MCF 10A (cell line): ENCODE data around the gene ARX. TPM values are rescaled to one million over a fixed set of nuclear protein-coding genes. Genes with fewer than 3 reads are reported as not detected.
A peak's percentile ranks its signal among the peaks of the same experiment; 100 is the strongest.

Experiments used
- BruUV-seq: library from RNA; stranded (reverse); fragments of 400-500 nt; replicated peaks from 2 replicates; lab custom pipeline; 2021; lab: Mats Ljungman, UMichigan
- CTCF ChIA-PET: fragments of 300-600 bp; sonication (Branson Sonifier 250); formaldehyde crosslinking; extraction: SDS; loops from one replicate; lab custom pipeline; 2021; ENCODE audit warnings: antibody characterized with exemption, inconsistent platforms; lab: Yijun Ruan, JAX
- POLR2A ChIA-PET: fragments of 300-600, 350-650 bp; sonication (Branson Sonifier 250); formaldehyde crosslinking; extraction: SDS; loops from one replicate; lab custom pipeline; 2020; ENCODE audit warnings: antibody characterized with exemption, inconsistent platforms; lab: Yijun Ruan, JAX
- DNase-seq: peaks from one replicate; pipeline ENCODE4 v3.0.0-alpha.2; 2018; ENCODE audit not compliant: unreplicated experiment
- H3K27ac Mint-ChIP-seq: one replicate; pipeline ENCODE4 v1.8.0; 2022; ENCODE audit warnings: mild to moderate bottlenecking, low read depth, mixed read lengths; ENCODE audit not compliant: unreplicated experiment
- H3K27me3 Mint-ChIP-seq: one replicate; pipeline ENCODE4 v1.8.0; 2022; ENCODE audit warnings: mixed read lengths; ENCODE audit not compliant: insufficient read depth, unreplicated experiment
- H3K36me3 Mint-ChIP-seq: one replicate; pipeline ENCODE4 v1.8.0; 2022; ENCODE audit warnings: mild to moderate bottlenecking, moderate library complexity, mixed read lengths; ENCODE audit not compliant: insufficient read depth, unreplicated experiment
- H3K4me1 Mint-ChIP-seq: one replicate; pipeline ENCODE4 v1.8.0; 2022; ENCODE audit warnings: mixed read lengths; ENCODE audit not compliant: insufficient read depth, unreplicated experiment
- H3K4me3 Mint-ChIP-seq: one replicate; pipeline ENCODE4 v1.8.0; 2022; ENCODE audit warnings: mild to moderate bottlenecking, moderate library complexity, mixed read lengths; ENCODE audit not compliant: unreplicated experiment
- H3K9me3 Mint-ChIP-seq: one replicate; pipeline ENCODE4 v1.8.0; 2022; ENCODE audit warnings: mixed read lengths; ENCODE audit not compliant: unreplicated experiment
- CTCF ChIP-seq: fragments of 200-600 bp; IDR thresholded peaks from one replicate; pipeline ENCODE4 v1.8.0; 2022; ENCODE audit warnings: antibody characterized with exemption, mild to moderate bottlenecking; ENCODE audit not compliant: unreplicated experiment
- intact Hi-C: fragments of 100-400 bp; cut with micrococcal nuclease; formaldehyde crosslinking; loops from 2 replicates; pipeline ENCODE4 v1.14.1; 2022
- total RNA-seq: library from RNA; stranded (reverse); gene quantifications from 2 replicates; pipeline ENCODE4 v1.2.3, GENCODE V29; 2022

ARX gene
- total RNA-seq, 1 experiment from 2014 or later, result not detected

GRCh38 chrX:25020905-25021449 is 5.2 kb upstream of the ARX start:
- TF ChIP-seq CTCF, result peak; percentile 43
- Mint-ChIP-seq H3K9me3 (no peaks in the 10 kb centered on the region), H3K4me3 (no peak overlapping the region), H3K27me3 (peaks cover 52% of the 10 kb centered on the region), H3K27ac (no peak overlapping the region), H3K36me3 (no peaks in the 10 kb centered on the region), H3K4me1 (peaks cover 5% of the 10 kb centered on the region)
- BruUV-seq, result no TSS peak
- peak; percentile 11 for DNase-seq
- CTCF ChIA-PET, result interaction anchor here (0.7 to 1.1 kb wide), 2 partner anchors 68 to 89 kb away, joined by 3 read pairs; no protein-coding TSS in a partner anchor
- POLR2A ChIA-PET, result no interaction called here
- intact Hi-C loops, result loop anchor here (10.0 kb wide), 1 partner anchor 186 kb away; no protein-coding TSS in a partner anchor

DNA sequence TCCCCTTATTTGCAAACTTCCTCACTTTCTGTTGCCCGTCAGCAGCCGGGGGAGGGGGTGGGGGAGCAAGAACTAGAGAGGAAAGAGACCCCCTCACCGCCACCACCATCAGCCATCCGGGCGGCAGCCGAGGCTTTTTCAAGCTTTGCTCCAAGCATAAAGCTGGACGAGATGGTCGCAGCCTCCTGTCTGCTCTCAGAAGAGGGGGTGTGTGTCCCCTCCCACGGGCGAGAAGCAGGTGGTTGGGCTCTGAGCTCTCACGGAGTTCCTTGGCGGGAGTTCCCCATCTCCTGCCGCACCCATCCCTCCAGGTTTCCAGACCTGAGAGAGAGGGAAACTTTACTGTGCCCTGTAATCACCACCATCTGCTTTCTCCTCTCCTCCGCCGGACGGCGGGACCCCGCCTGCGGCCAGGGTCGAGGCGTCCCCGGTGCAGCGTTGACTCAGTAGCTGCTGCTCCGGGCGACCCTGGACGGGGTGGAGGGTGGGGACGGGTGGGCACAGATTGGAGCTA is 4.7 kb upstream of the ARX start:
- CTCF ChIA-PET, result interaction anchor here (0.6 to 0.7 kb wide), 2 partner anchors 116 to 561 kb away, joined by 3 read pairs; no protein-coding TSS in a partner anchor
- POLR2A ChIA-PET, result no interaction called here
- Mint-ChIP-seq H3K27ac (no peak overlapping the region), H3K9me3 (no peaks in the 10 kb centered on the region), H3K27me3 (peaks cover 52% of the 10 kb centered on the region), H3K4me3 (peak overlapping the region; percentile 43), H3K36me3 (no peaks in the 10 kb centered on the region), H3K4me1 (peaks cover 5% of the 10 kb centered on the region)
- TF ChIP-seq CTCF, result no peak
- intact Hi-C loops, result loop anchor here (10.0 kb wide), 1 partner anchor 186 kb away; no protein-coding TSS in a partner anchor
- DNase-seq, result peak; percentile 9
- BruUV-seq, result no TSS peak

GRCh38 chrX:25019707-25020390 is 4.1 kb upstream of the ARX start:
- H3K4me3 Mint-ChIP-seq, result peak overlapping the region; percentile 43
- no peaks in the 10 kb centered on the region for H3K36me3 Mint-ChIP-seq
- BruUV-seq, result no TSS peak
- H3K27me3 Mint-ChIP-seq, result peaks cover 52% of the 10 kb centered on the region
- CTCF ChIA-PET, result interaction anchor here (0.6 to 0.7 kb wide), 2 partner anchors 117 to 560 kb away, joined by 3 read pairs; no protein-coding TSS in a partner anchor
- H3K9me3 Mint-ChIP-seq, result no peaks in the 10 kb centered on the region
- TF ChIP-seq CTCF, result no peak
- POLR2A ChIA-PET, result no interaction called here
- no peak for DNase-seq
- peaks cover 5% of the 10 kb centered on the region for H3K4me1 Mint-ChIP-seq
- H3K27ac Mint-ChIP-seq, result no peak overlapping the region
- intact Hi-C loops, result loop anchor here (10.0 kb wide), 1 partner anchor 185 kb away; no protein-coding TSS in a partner anchor

DNA sequence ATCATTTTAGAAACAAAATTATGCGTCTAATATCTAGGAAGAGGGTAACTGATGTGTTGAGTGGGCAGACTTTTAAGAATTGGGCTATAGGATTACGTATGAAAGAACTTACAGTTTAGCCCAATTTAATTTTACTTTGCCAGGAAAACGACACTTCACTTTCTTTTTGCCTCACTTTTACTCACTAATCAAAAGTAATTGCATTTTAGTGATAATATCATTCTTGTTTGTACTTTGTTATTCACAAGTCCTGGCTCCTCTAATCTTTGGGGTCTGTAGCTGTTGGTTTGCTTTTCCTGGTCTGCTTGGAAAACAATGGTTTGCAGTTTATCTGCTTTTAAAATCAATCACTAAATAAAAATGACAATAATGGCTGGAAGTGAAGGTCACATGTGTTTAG is 2.9 kb upstream of the ARX start:
- peaks cover 5% of the 10 kb centered on the region for H3K4me1 Mint-ChIP-seq
- peaks cover 51% of the 10 kb centered on the region for H3K27me3 Mint-ChIP-seq
- ChIA-PET CTCF (interaction anchor here (0.6 to 0.7 kb wide), 2 partner anchors 427 to 475 kb away, joined by 3 read pairs; no protein-coding TSS in a partner anchor), POLR2A (no interaction called here)
- no peak for TF ChIP-seq CTCF
- no TSS peak for BruUV-seq
- no peaks in the 10 kb centered on the region for H3K9me3 Mint-ChIP-seq
- no peak overlapping the region for H3K27ac Mint-ChIP-seq
- intact Hi-C loops, result no loop called here
- H3K4me3 Mint-ChIP-seq, result no peak overlapping the region
- H3K36me3 Mint-ChIP-seq, result no peaks in the 10 kb centered on the region
- no peak for DNase-seq
